Measurements from ENCODE around the gene ADRA1B. TPM values are rescaled to one million over a fixed set of nuclear protein-coding genes. Genes with fewer than 3 reads are reported as not detected.

Gene ADRA1B
- polyA plus RNA-seq, 1 experiment = 0.58 TPM

DNA sequence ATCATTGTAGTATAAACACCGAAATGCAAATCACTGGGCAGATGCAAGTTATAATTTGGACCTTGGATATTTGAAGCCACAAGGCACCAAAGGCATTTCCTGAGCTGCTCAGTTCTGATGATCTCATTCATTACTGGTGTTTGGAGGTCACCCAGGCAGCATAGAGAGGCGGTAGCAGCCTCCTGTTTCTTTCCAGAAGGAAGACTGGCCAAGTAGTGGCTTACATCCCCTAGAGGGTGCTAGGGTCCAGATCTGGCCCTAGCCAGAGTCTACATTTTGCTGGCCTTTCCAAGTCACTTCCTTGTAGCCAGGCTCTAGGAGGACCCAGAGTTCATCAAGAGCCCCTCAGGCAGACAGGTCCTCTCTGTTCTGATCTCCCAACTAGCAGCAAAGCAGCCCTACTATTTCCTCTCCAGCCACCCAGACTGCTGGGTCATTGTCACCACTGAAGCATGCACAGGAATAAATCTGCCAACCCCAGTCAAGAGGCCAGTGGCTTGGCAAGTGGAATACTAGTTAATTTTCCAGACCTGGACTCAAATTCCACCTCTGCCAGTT lies 59.3 kb downstream of the ADRA1B start:
- Histone ChIP-seq H3K4me3 (ENCODE audit: low read depth, low read length) (no peak overlapping the region), H3K9me3 (ENCODE audit: control insufficient read depth, insufficient read depth, low read length) (peaks cover 4% of the 10 kb centered on the region; the same call in 1 of the 2 replicates), H3K27me3 (ENCODE audit: control insufficient read depth, insufficient read depth, low read length) (no peaks in the 10 kb centered on the region), H3K27ac (ENCODE audit: low read depth, low read length) (peak overlapping the region; percentile 93)
- peak; percentile 74 for TF ChIP-seq CTCF (IDR thresholded peaks at IDR 0.05; ENCODE audit: low read depth, low read length)
- ChIA-PET CTCF (interaction anchor here (0.6 to 2.3 kb wide), 9 partner anchors 9 to 659 kb away, joined by 3 to 19 read pairs (median 3); no protein-coding TSS in a partner anchor), POLR2A (no interaction called here)
- peak; percentile 91 for DNase-seq (ENCODE audit: low read depth, low spot score)

- Histone ChIP-seq H3K27me3 (ENCODE audit: control insufficient read depth, insufficient read depth, low read length) (no peaks in the 10 kb centered on the region), H3K9me3 (ENCODE audit: control insufficient read depth, insufficient read depth, low read length) (peaks cover 4% of the 10 kb centered on the region; the same call in 1 of the 2 replicates), H3K27ac (ENCODE audit: low read depth, low read length) (no peak overlapping the region), H3K4me3 (ENCODE audit: low read depth, low read length) (no peak overlapping the region)
- no peak for TF ChIP-seq CTCF (IDR thresholded peaks at IDR 0.05; ENCODE audit: low read depth, low read length)
- CTCF ChIA-PET = interaction anchor here (0.8 to 2.5 kb wide), 5 partner anchors 8 to 532 kb away, joined by 4 to 19 read pairs (median 7); no protein-coding TSS in a partner anchor
- no peak for DNase-seq (ENCODE audit: low read depth, low spot score)
- POLR2A ChIA-PET = no interaction called here
Observed at GRCh38 chr5:159976921-159977320, 60.6 kb downstream of the ADRA1B start.

DNA sequence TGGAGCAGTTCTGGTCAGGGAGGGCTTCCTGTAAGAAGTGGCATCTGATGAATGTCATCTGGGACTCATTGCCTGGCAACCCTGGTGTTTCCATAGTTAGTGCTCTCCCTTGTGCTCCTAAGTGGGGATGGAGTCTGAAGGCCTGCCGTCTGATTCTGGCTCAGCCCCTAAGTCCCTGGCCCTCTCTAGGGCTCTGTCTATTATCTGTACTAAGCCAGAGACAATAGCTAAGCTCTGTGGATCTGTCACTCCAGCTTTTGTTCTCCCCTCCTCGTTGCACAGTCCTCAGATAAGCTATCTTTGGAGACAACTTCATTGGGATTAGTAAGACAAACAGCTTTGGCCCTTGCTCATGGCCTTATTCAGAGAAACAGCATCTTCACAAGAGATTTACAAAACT lies 62.1 kb downstream of the ADRA1B start:
- Histone ChIP-seq H3K27me3 (ENCODE audit: control insufficient read depth, insufficient read depth, low read length) (no peaks in the 10 kb centered on the region), H3K4me3 (ENCODE audit: low read depth, low read length) (no peak overlapping the region), H3K27ac (ENCODE audit: low read depth, low read length) (no peak overlapping the region), H3K9me3 (ENCODE audit: control insufficient read depth, insufficient read depth, low read length) (no peaks in the 10 kb centered on the region)
- ChIA-PET POLR2A (no interaction called here), CTCF (interaction anchor here (1.1 to 2.5 kb wide), 3 partner anchors 9 to 534 kb away, joined by 3 to 8 read pairs (median 4); no protein-coding TSS in a partner anchor)
- no peak for DNase-seq (ENCODE audit: low read depth, low spot score)
- TF ChIP-seq CTCF (IDR thresholded peaks at IDR 0.05; ENCODE audit: low read depth, low read length) = no peak

DNA sequence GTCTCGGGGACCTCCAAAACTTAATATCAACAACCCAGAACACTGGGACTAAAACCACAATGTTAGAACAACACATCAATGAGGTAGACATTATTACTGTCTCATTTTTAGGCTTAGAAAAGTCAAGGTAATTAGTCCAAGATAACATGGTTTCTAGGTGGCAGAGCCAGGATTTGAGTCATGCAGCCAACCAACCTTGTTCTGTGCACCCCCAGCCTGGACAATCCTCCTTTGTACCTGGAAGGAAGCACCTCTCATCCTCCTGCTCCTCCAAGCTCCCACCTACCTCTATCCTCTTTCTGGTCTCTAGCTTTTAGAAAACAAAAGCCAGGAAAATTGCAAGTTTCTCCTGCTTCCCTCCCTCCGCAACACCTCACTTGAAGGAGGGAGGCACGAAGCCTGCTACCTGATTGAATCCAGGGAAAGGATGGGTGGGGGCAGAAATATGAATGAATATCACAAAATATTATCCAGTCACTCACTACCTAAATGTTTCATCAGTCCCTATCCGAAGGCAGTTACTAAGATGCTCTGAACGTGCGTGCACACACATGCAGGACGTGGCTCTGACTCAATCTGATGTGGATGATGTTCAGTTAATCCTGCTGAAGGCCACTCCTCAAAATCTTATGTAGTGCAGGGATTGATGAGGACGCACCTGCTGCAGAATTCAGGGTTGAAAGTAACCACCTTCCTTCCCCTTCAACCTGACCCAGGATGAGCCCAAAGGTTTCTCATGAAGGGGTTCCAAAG lies 66.3 kb downstream of the ADRA1B start:
- CTCF ChIA-PET = no interaction called here
- Histone ChIP-seq H3K4me3 (ENCODE audit: low read depth, low read length) (no peak overlapping the region), H3K27ac (ENCODE audit: low read depth, low read length) (no peak overlapping the region), H3K9me3 (ENCODE audit: control insufficient read depth, insufficient read depth, low read length) (no peaks in the 10 kb centered on the region), H3K27me3 (ENCODE audit: control insufficient read depth, insufficient read depth, low read length) (peaks cover 2% of the 10 kb centered on the region)
- POLR2A ChIA-PET = no interaction called here
- TF ChIP-seq CTCF (IDR thresholded peaks at IDR 0.05; ENCODE audit: low read depth, low read length) = no peak
- no peak for DNase-seq (ENCODE audit: low read depth, low spot score)
